GM23248 (cell line): ENCODE data around the gene PIGO.

Source experiments
- EZH2 ChIP-seq: fragments of 200-600 bp; sonication (generic); IDR thresholded peaks from 2 replicates; pipeline ENCODE4 v1.6.1; 2018; ENCODE audit warnings: antibody characterized with exemption, mild to moderate bottlenecking; ENCODE audit not compliant: insufficient read depth, poor library complexity, severe bottlenecking
- EZH2phosphoT487 ChIP-seq: fragments of 200-600 bp; sonication (generic); IDR thresholded peaks from 2 replicates; pipeline ENCODE4 v1.6.1; 2018; ENCODE audit warnings: antibody characterized with exemption, moderate library complexity, mild to moderate bottlenecking, low read depth; ENCODE audit not compliant: insufficient read depth

GRCh38 chr9:35140093-35140492 is 43.7 kb upstream of the PIGO start:
- TF ChIP-seq EZH2phosphoT487 (no peak), EZH2 (no peak)
